Astrocyte (in vitro differentiated cells and primary cell): ENCODE results near the gene CDK14.

Experiments used
- CTCF ChIP-seq: IDR thresholded peaks from 2 replicates; pipeline ENCODE4 v1.5.1; 2011; ENCODE audit warnings: low read depth, mild to moderate bottlenecking, inconsistent platforms, low read length, moderate library complexity; ENCODE audit not compliant: insufficient read depth
- EZH2 ChIP-seq: IDR thresholded peaks from 2 replicates; pipeline ENCODE4 v1.6.1; 2012; ENCODE audit warnings: mild to moderate bottlenecking, low read length, inconsistent platforms; ENCODE audit not compliant: insufficient read depth

GRCh38 chr7:91137788-91138368 lies 541.8 kb downstream of the CDK14 start:
- TF ChIP-seq CTCF (no peak), EZH2 (no peak)
